GM21447 (cell line): ENCODE data around the gene ARHGAP11A.

Experiments
- ATAC-seq: cut with Tn5 transposase; IDR thresholded peaks from one replicate; pipeline ENCODE4 v1.9.1; 2021; ENCODE audit not compliant: unreplicated experiment

Gene ARHGAP11A

GRCh38 chr15:32652178-32652577, 36.9 kb downstream of the ARHGAP11A start:
- ATAC-seq, result no peak

GRCh38 chr15:32656091-32656490, 40.8 kb downstream of the ARHGAP11A start:
- ATAC-seq, result no peak

- ATAC-seq, result no peak
Observed at GRCh38 chr15:32656496-32656895, 41.2 kb downstream of the ARHGAP11A start.

GRCh38 chr15:32657198-32657883, 42.0 kb downstream of the ARHGAP11A start:
- ATAC-seq, result peak; percentile 86

GRCh38 chr15:32657941-32658340, 42.6 kb downstream of the ARHGAP11A start:
- ATAC-seq, result no peak

GRCh38 chr15:32659340-32660155, 44.2 kb downstream of the ARHGAP11A start:
- no peak for ATAC-seq

GRCh38 chr15:32663671-32664070, 48.4 kb downstream of the ARHGAP11A start:
- ATAC-seq, result no peak

- no peak for ATAC-seq
Observed at GRCh38 chr15:32664796-32665195, 49.5 kb downstream of the ARHGAP11A start.

GRCh38 chr15:32667321-32667720, 52.0 kb downstream of the ARHGAP11A start:
- ATAC-seq, result no peak

GRCh38 chr15:32668942-32669341, 53.6 kb downstream of the ARHGAP11A start:
- no peak for ATAC-seq

GRCh38 chr15:32669896-32670611, 54.8 kb downstream of the ARHGAP11A start:
- ATAC-seq, result no peak

- no peak for ATAC-seq
Observed at GRCh38 chr15:32670623-32671022, 55.3 kb downstream of the ARHGAP11A start.

GRCh38 chr15:32671339-32672325, 56.3 kb downstream of the ARHGAP11A start:
- ATAC-seq, result no peak

GRCh38 chr15:32674681-32675080, 59.4 kb downstream of the ARHGAP11A start:
- ATAC-seq, result no peak

- ATAC-seq, result no peak
Observed at GRCh38 chr15:32675466-32675865, 60.2 kb downstream of the ARHGAP11A start.

- no peak for ATAC-seq
Observed at GRCh38 chr15:32676169-32676568, 60.9 kb downstream of the ARHGAP11A start.

- ATAC-seq, result no peak
Observed at GRCh38 chr15:32677238-32677750, 62.0 kb downstream of the ARHGAP11A start.

- no peak for ATAC-seq
Observed at GRCh38 chr15:32679298-32679690, 64.0 kb downstream of the ARHGAP11A start.

GRCh38 chr15:32682569-32682968, 67.3 kb downstream of the ARHGAP11A start:
- no peak for ATAC-seq

- ATAC-seq, result no peak
Observed at GRCh38 chr15:32682977-32683630, 67.8 kb downstream of the ARHGAP11A start.
